ENCODE results near the gene PATE4.
A peak's percentile ranks its signal among the peaks of the same experiment; 100 is the strongest.
"Not testable (repeated sequence)": the region's sequence is repeated elsewhere in the genome, so short reads cannot be mapped to it uniquely, and the experiment has no call there.

The PATE4 gene

GRCh38 chr11:125833016-125833415, at the start of gene PATE4:
PATE4 (plus strand) TSS chr11:125833316; CDS start chr11:125833360, 44 bp downstream.
- DNase-seq, result no peak

GRCh38 chr11:125784678-125785077, 48.4 kb upstream of the PATE4 start:
- DNase-seq, result no peak

GRCh38 chr11:125787827-125788226, 45.3 kb upstream of the PATE4 start, which contains the start of gene PATE3:
PATE3 (plus strand) TSS chr11:125788127; CDS start chr11:125788152, 25 bp downstream.
- no peak for DNase-seq

GRCh38 chr11:125790825-125791224, 42.3 kb upstream of the PATE4 start:
- no peak for DNase-seq

GRCh38 chr11:125797641-125798040, 35.5 kb upstream of the PATE4 start:
- no peak for DNase-seq

GRCh38 chr11:125799808-125800207, 33.3 kb upstream of the PATE4 start:
- no peak for DNase-seq

- no peak for DNase-seq
These were observed 30.7 kb upstream of the PATE4 start for GRCh38 chr11:125802387-125802786.

- DNase-seq, result no peak
These were observed 25.2 kb upstream of the PATE4 start for GRCh38 chr11:125807909-125808308.

- DNase-seq, result no peak
These were observed 2.6 kb downstream of the PATE4 start for GRCh38 chr11:125835748-125836147.

GRCh38 chr11:125842321-125842948, 9.3 kb downstream of the PATE4 start:
- DNase-seq, result no peak

GRCh38 chr11:125846188-125846587, 13.1 kb downstream of the PATE4 start:
- DNase-seq, result no peak

GRCh38 chr11:125857670-125858069, 24.6 kb downstream of the PATE4 start:
- not testable (repeated sequence) for DNase-seq

GRCh38 chr11:125862786-125863185, 29.7 kb downstream of the PATE4 start:
- not testable (repeated sequence) for DNase-seq

- DNase-seq, result not testable (repeated sequence)
These were observed 32.2 kb downstream of the PATE4 start for GRCh38 chr11:125865354-125865753.

- no peak for DNase-seq
These were observed 36.4 kb downstream of the PATE4 start for GRCh38 chr11:125869521-125869920.

- DNase-seq, result peak; percentile 27
These were observed 38.4 kb downstream of the PATE4 start for GRCh38 chr11:125871391-125872137.

- DNase-seq, result no peak
These were observed 39.0 kb downstream of the PATE4 start for GRCh38 chr11:125872138-125872491.

- DNase-seq, result no peak
These were observed 40.9 kb downstream of the PATE4 start for GRCh38 chr11:125873881-125874555.

GRCh38 chr11:125874556-125875124, 41.5 kb downstream of the PATE4 start:
- DNase-seq, result peak; percentile 49

GRCh38 chr11:125881291-125881690, 48.2 kb downstream of the PATE4 start:
- no peak for DNase-seq

GRCh38 chr11:125883375-125883774, 50.3 kb downstream of the PATE4 start:
- DNase-seq, result no peak

- DNase-seq, result no peak
These were observed 53.9 kb downstream of the PATE4 start for GRCh38 chr11:125886997-125887372.

Measured in CD4-positive, alpha-beta T cell treated with Interleukin-12 subunit alpha and Interleukin-12 subunit beta, for 1 hour (primary cell).